Activated naive CD8-positive, alpha-beta T cell treated with anti-CD3 and anti-CD28 coated beads for 36 hours (primary cell): ENCODE results near the gene BCLAF1. TPM values are rescaled to one million over a fixed set of nuclear protein-coding genes. Genes with fewer than 3 reads are reported as not detected.

Experiments
- DNase-seq: peaks from one replicate; pipeline ENCODE4 v3.0.0; 2021
- H3K27ac Mint-ChIP-seq: one replicate; pipeline ENCODE4 v1.8.0; 2022; ENCODE audit warnings: mild to moderate bottlenecking, moderate library complexity, mixed read lengths
- H3K27me3 Mint-ChIP-seq: one replicate; pipeline ENCODE4 v1.8.0; 2022; ENCODE audit warnings: mild to moderate bottlenecking, mixed read lengths
- H3K36me3 Mint-ChIP-seq: one replicate; pipeline ENCODE4 v1.8.0; 2021; ENCODE audit warnings: mild to moderate bottlenecking, mixed read lengths
- H3K4me1 Mint-ChIP-seq: one replicate; pipeline ENCODE4 v1.8.0; 2021; ENCODE audit warnings: mixed read lengths
- H3K4me3 Mint-ChIP-seq: one replicate; pipeline ENCODE4 v1.8.0; 2022; ENCODE audit warnings: mild to moderate bottlenecking, moderate library complexity, mixed read lengths
- H3K9me3 Mint-ChIP-seq: one replicate; pipeline ENCODE4 v1.8.0; 2022; ENCODE audit warnings: mixed read lengths
- total RNA-seq, 2 experiments: library from RNA; stranded (reverse); gene quantifications; one replicate each; pipeline ENCODE4 v1.2.3, GENCODE V29; 2021

The BCLAF1 gene
- total RNA-seq, 2 experiments from 2014 or later = 237 to 239 TPM

DNA sequence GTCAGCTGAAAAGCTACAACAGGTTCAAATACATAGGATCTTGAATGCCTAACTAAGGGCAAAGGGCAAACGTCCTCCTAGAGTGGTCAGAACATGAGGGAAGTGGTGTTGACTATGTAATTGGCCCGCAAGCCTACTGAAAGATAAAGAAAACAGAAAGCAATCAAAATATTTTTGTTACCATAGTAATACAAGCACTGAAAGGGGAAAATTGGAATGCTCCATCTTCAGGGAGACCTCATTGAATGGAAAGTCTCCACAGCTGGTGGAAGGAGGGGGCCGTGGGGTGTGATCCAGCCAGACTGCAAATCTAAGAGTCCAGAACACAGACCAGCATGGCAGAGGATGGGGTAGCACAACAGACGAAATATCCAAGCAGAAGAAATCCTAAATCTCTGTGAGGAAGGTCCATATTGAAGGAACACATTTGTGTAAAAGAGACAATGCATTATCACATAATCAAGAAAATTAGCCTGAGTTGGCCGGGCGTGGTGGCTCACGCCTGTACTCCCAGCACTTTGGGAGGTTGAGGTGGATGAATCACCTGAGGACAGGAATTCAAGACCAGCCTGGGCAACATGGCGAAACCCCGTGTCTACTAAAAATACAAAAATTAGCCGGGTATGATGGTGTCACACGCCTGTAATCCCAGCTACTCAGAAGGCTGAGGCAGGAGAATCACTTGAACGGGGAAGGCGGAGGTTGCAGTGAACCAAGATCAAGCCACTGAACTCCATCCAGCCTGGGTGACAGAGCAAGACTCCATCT lies 79.1 kb downstream of the BCLAF1 start:
- DNase-seq = no peak
- H3K4me1 Mint-ChIP-seq = no peaks in the 10 kb centered on the region
- H3K27ac Mint-ChIP-seq = no peak overlapping the region
- H3K36me3 Mint-ChIP-seq = no peaks in the 10 kb centered on the region
- no peaks in the 10 kb centered on the region for H3K9me3 Mint-ChIP-seq
- no peak overlapping the region for H3K4me3 Mint-ChIP-seq
- H3K27me3 Mint-ChIP-seq = no peaks in the 10 kb centered on the region

DNA sequence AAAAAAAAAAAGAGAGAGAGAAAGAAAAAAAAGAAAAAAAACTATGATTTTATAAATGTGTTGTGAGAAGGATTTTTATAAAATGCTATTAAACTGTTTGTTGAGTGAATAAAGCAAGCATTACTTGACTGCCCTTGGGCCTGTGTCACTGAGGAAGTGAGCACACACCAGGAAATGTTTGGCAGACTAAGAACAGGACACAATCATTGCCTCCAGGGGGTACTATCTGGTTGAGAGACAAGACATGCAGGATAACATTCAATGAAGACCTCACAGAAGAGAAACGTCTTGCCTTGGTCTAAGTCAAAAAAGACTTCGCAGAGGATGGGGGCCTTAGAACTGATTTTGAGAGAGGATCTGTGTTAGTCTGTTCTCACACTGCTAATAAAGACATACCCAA lies 80.2 kb downstream of the BCLAF1 start:
- DNase-seq = no peak
- H3K4me3 Mint-ChIP-seq = no peak overlapping the region
- no peaks in the 10 kb centered on the region for H3K36me3 Mint-ChIP-seq
- no peak overlapping the region for H3K27ac Mint-ChIP-seq
- no peaks in the 10 kb centered on the region for H3K27me3 Mint-ChIP-seq
- H3K4me1 Mint-ChIP-seq = no peaks in the 10 kb centered on the region
- no peaks in the 10 kb centered on the region for H3K9me3 Mint-ChIP-seq

DNA sequence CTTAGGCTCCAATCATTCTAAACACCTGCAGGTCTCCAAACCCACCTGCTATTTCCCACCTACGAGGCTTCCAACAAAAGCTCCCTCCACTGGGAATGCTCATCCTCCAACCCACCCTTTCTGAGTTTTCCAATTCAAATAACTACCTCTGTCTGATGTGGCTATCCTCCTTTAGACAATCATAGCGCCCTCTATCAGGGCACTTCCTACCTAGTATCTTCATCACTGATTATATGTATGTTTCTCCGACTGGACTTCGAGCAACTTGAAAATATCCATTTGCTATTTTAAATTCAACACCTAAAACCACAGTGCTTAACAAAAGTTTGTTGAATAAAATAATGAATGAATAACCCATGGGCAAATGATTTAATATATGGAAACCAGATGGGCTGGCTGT lies 80.9 kb downstream of the BCLAF1 start:
- H3K36me3 Mint-ChIP-seq = no peaks in the 10 kb centered on the region
- no peaks in the 10 kb centered on the region for H3K9me3 Mint-ChIP-seq
- H3K4me1 Mint-ChIP-seq = no peaks in the 10 kb centered on the region
- no peaks in the 10 kb centered on the region for H3K27me3 Mint-ChIP-seq
- no peak overlapping the region for H3K27ac Mint-ChIP-seq
- H3K4me3 Mint-ChIP-seq = no peak overlapping the region
- no peak for DNase-seq

Other genes with a start within 250 kb of the BCLAF1 start
- 10 to 100 TPM; 28.4 to 30.0 TPM for gene MTFR2, start 39.5 kb downstream of the BCLAF1 start, total RNA-seq